Adrenal gland (tissue), 19 donors: ENCODE measurements around the gene CIB4. TPM values are rescaled to one million over a fixed set of nuclear protein-coding genes. Genes with fewer than 3 reads are reported as not detected.
A peak's percentile ranks its signal among the peaks of the same experiment; 100 is the strongest.

Experiments used
- DNase-seq, 7 donors: peaks; one replicate each; pipeline ENCODE4 v3.0.0-alpha.2; 2019 to 2020
- H3K27ac ChIP-seq, 5 donors: fragments of 200-600 bp; sonication (generic) in 4 of 5; 1 replicate in 3 of 5; 2 replicates in 2 of 5; pipeline versions ENCODE4 v1.5.1 to v1.8.0; 2016 to 2020; ENCODE audit warnings: mild to moderate bottlenecking in 1 of 5
- H3K27me3 ChIP-seq: fragments of 200-600 bp; 2 replicates; pipeline ENCODE4 v1.8.0; 2021
- H3K36me3 ChIP-seq, 2 donors: fragments of 200-600 bp; replicated peaks in 1 of 2; 1 replicate in 1 of 2; 2 replicates in 1 of 2; pipeline versions ENCODE4 v1.5.1 to v1.8.0; 2018 to 2022
- H3K4me1 ChIP-seq, 2 donors: fragments of 200-600 bp; replicated peaks in 1 of 2; 1 replicate in 1 of 2; 2 replicates in 1 of 2; pipeline versions ENCODE4 v1.5.1 to v1.8.0; 2018 to 2021
- H3K4me3 ChIP-seq, 4 donors: fragments of 200-600 bp; sonication (generic) in 3 of 4; one replicate each; pipeline ENCODE4 v1.5.1; 2016 to 2018
- H3K9me3 ChIP-seq, 3 donors: fragments of 200-600 bp; sonication (generic) in 1 of 3; replicated peaks in 1 of 3; 1 replicate in 2 of 3; 2 replicates in 1 of 3; pipeline versions ENCODE4 v1.5.1 to v1.8.0; 2016 to 2021
- CTCF ChIP-seq, 6 experiments: fragments of 450-650 bp in 4 of 6; fragments of 200-600 bp in 2 of 6; sonication (generic) in 1 of 6; IDR thresholded peaks; 1 replicate in 5 of 6; 2 replicates in 1 of 6; pipeline versions ENCODE4 v1.5.1 to v1.8.0; 2016 to 2021; ENCODE audit warnings: antibody characterized with exemption in 6 of 6, mild to moderate bottlenecking in 2 of 6, moderate library complexity in 1 of 6
- POLR2A ChIP-seq, 2 donors: fragments of 450-650 bp; IDR thresholded peaks; one replicate each; pipeline ENCODE4 v1.6.1; 2017; ENCODE audit warnings: antibody characterized with exemption in 2 of 2, mild to moderate bottlenecking in 2 of 2, moderate library complexity in 1 of 2
- WGBS, 4 donors: extraction: QIAGEN DNeasy Blood & Tissue Kit in 2 of 4; methylation state at CpG; one replicate each; pipeline versions ENCODE4 v1.1.5 to v1.1.7; 2013 to 2017; 5-methylcytosine and 5-hydroxymethylcytosine counted together
- intact Hi-C, 2 donors: fragments of 100-400 bp; cut with DNase I; formaldehyde crosslinking; loops; one replicate each; pipeline versions ENCODE4 v1.14.1 to v1.15.0; 2022 to 2023
- long read RNA-seq, 10 donors: library from polyadenylated mRNA in 3 of 10; unstranded in 2 of 10; stranded (forward) in 1 of 10; transcript quantifications; one replicate each; pipeline ENCODE4 v2.0.0 and lab custom pipeline, GENCODE V29; 2021 to 2026
- polyA plus RNA-seq, 3 donors: library from polyadenylated mRNA; stranded (reverse); fragments of 200-250 nt in 2 of 3; fragments of 350-450 nt in 1 of 3; fragmentation: Illumina TruSeq in 1 of 3; extraction: RNeasy Lipid Tissue Mini Kit (QIAGEN cat#74804) in 1 of 3; gene quantifications; one replicate each; pipeline ENCODE4 v1.2.3, GENCODE V29; 2013 to 2014
- total RNA-seq, 9 donors: library from RNA; depleted of rRNA in 4 of 9; stranded (reverse); fragments of >200 nt in 4 of 9; fragments of 120-200 nt in 1 of 9; fragmentation: NEBNext Ultra II Directional in 1 of 9; extraction: Animal tissue kit (Norgen Biotek cat#: 25700) in 1 of 9; gene quantifications; one replicate each; pipeline versions ENCODE4 v1.1.0 to v1.2.4, GENCODE V29; 2013 to 2023
- donor health status: healthy with polysubstance abuse.
- donor health status: Bipolar disorder and iron deficiency.
- donor health status: DM: yes; HTN: yes; CAD: no.
- donor health status: DM: no; HTN: no; CAD: no.
- donor health status: DM: no; HTN: no; CAD: no.
- donor health status: DM: yes; HTN: yes; CAD: no.

CIB4 gene
- total RNA-seq (1 to 10 TPM in 7 of 9 donors, not detected in 2; 2.2 to 6.9 (median 3.5) TPM), polyA plus RNA-seq (10 to 100 TPM in 1 of 3 donors, 1 to 10 TPM in 2; 3.3 to 10.1 (median 5.3) TPM)
- long read RNA-seq, donor 1, partial matches to known transcripts, result 0 of 1 reads
- long read RNA-seq, donor 1, other reads (novel, unspliced or antisense), result 0 of 1 reads
- long read RNA-seq, donor 2, result 0 reads
- long read RNA-seq, donor 3, result 0 reads
- long read RNA-seq, donor 4, partial matches to known transcripts, result 1 of 10 reads
- long read RNA-seq, donor 4, other reads (novel, unspliced or antisense), result 8 of 10 reads
- long read RNA-seq, donor 5, transcript CIB4-202 (5 exons, 590 nt), result major isoform, 5 of 21 reads
- long read RNA-seq, donor 5, partial matches to known transcripts, result 0 of 21 reads
- long read RNA-seq, donor 5, other reads (novel, unspliced or antisense), result 16 of 21 reads
- long read RNA-seq, donor 6, partial matches to known transcripts, result 0 of 3 reads
- long read RNA-seq, donor 6, other reads (novel, unspliced or antisense), result 3 of 3 reads
- long read RNA-seq, donor 7, result 0 reads
- long read RNA-seq, donor 8, result 0 reads
- long read RNA-seq, donor 9, result 0 reads
- long read RNA-seq, donor 10, result 0 reads

GRCh38 chr2:26640781-26641564 is at the start of gene CIB4:
TSS of gene CIB4 (minus strand) at chr2:26641366. CDS start at chr2:26641314, 52 bp downstream.
- intact Hi-C loops, result no loop called here
- 81 to 87% (median 83%) methylated on average over 8 of the region's 8 CpGs for WGBS, 4 donors
- Histone ChIP-seq H3K27ac (peak within 1 kb of the TSS in 4 of 5 donors; percentile 48 to 81 (median 64)), H3K9me3 (no peaks in the 10 kb centered on the region), H3K36me3 (no peaks in the 10 kb centered on the region), H3K4me3 (peak within 1 kb of the TSS in 1 of 4 donors; percentile 32), H3K27me3 (no peaks in the 10 kb centered on the region), H3K4me1 (peaks cover 10 to 14% of the 10 kb centered on the region in 2 donors)
- peak in 3 of 7 donors; percentile 5 to 50 (median 19) for DNase-seq
- TF ChIP-seq POLR2A (IDR thresholded peaks at IDR 0.05) (no peak), CTCF (IDR thresholded peaks at IDR 0.05) (no peak)

GRCh38 chr2:26687801-26688200 is 46.6 kb upstream of the CIB4 start:
- DNase-seq, result peak in 1 of 7 donors; percentile 10
- TF ChIP-seq CTCF (IDR thresholded peaks at IDR 0.05), result no peak
- TF ChIP-seq POLR2A (IDR thresholded peaks at IDR 0.05), result no peak
- intact Hi-C loops, result no loop called here
- H3K4me1 ChIP-seq, result peaks cover 16 to 37% of the 10 kb centered on the region in 2 donors
- H3K9me3 ChIP-seq, result no peaks in the 10 kb centered on the region
- 76 to 91% (median 86%) methylated on average over 5 of the region's 5 CpGs for WGBS, 4 donors
- H3K27ac ChIP-seq, result no peak overlapping the region
- H3K27me3 ChIP-seq, result no peaks in the 10 kb centered on the region
- no peaks in the 10 kb centered on the region for H3K36me3 ChIP-seq
- no peak overlapping the region for H3K4me3 ChIP-seq

- no peak for TF ChIP-seq CTCF (IDR thresholded peaks at IDR 0.05)
- no peak for TF ChIP-seq POLR2A (IDR thresholded peaks at IDR 0.05)
- WGBS, 4 donors, result 64 to 85% (median 73%) methylated on average over 3 to 4 of the region's 4 CpGs
- H3K27me3 ChIP-seq, result no peaks in the 10 kb centered on the region
- no peak overlapping the region for H3K27ac ChIP-seq
- DNase-seq, result peak in 1 of 7 donors; percentile 20
- peaks cover 16 to 37% of the 10 kb centered on the region in 2 donors for H3K4me1 ChIP-seq
- no peaks in the 10 kb centered on the region for H3K36me3 ChIP-seq
- intact Hi-C loops, result no loop called here
- no peak overlapping the region for H3K4me3 ChIP-seq
- no peaks in the 10 kb centered on the region for H3K9me3 ChIP-seq
These were observed 46.2 kb upstream of the CIB4 start for GRCh38 chr2:26687328-26687727.
